Omental fat pad (tissue), 4 donors: ENCODE measurements around the gene CCDC170. TPM values are rescaled to one million over a fixed set of nuclear protein-coding genes. Genes with fewer than 3 reads are reported as not detected.
A peak's percentile ranks its signal among the peaks of the same experiment; 100 is the strongest.

ENCODE experiments used
- ATAC-seq: fragments of 150-250 bp; one replicate; pipeline ENCODE4 v1.9.1; 2016; ENCODE audit warnings: mild to moderate bottlenecking, moderate library complexity; ENCODE audit not compliant: low FRiP score
- DNase-seq: peaks from one replicate; pipeline ENCODE4 v3.0.0-alpha.2; 2019; ENCODE audit warnings: low spot score
- total RNA-seq, 4 donors: library from RNA; depleted of rRNA; stranded (reverse); fragments of >200 nt; gene quantifications; one replicate each; pipeline ENCODE4 v1.1.0, GENCODE V29; 2016
- TF ChIP-seq, protein P1 (sequence below), 3 donors: fragments of 450-650 bp; IDR thresholded peaks; one replicate each; pipeline ENCODE4 v1.5.1; 2016 to 2017; ENCODE audit warnings: antibody characterized with exemption in 3 of 3, mild to moderate bottlenecking in 3 of 3, moderate library complexity in 2 of 3

CCDC170 gene
- total RNA-seq, 4 donors from 2014 or later, result 1.3 to 4.1 (median 2.5) TPM

DNA sequence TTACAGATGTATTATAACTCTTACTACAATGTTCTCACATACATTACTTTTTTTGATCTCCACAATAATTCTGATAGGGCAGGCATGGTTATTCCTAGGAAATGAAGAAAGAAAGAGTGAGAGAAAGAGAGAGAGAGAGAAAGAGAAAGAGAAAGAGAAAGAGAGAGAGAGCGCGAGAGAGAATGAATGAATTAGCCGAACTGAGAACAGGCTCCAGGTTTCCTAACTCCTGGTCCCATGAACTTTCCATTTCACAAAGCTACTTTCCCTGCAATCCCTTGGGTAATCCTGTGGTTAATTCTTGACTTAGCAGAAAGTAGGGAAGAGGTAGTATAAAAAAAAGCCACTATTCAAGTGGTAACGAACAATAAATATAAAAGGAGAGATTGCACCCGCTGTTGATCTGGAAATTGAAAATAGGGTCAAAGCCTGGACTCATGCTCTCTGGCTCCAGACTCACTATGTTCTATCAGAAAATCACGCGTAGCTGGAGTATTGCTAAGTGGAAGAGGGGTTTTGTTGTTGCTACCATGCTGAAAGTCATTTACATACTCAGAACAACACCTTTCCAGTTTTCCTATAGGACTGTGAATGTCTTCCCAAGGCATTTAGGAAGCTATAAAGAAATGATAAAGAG is 131.2 kb downstream of the CCDC170 start:
- ATAC-seq, result no peak
- DNase-seq, result no peak
- TF ChIP-seq, protein P1, sequence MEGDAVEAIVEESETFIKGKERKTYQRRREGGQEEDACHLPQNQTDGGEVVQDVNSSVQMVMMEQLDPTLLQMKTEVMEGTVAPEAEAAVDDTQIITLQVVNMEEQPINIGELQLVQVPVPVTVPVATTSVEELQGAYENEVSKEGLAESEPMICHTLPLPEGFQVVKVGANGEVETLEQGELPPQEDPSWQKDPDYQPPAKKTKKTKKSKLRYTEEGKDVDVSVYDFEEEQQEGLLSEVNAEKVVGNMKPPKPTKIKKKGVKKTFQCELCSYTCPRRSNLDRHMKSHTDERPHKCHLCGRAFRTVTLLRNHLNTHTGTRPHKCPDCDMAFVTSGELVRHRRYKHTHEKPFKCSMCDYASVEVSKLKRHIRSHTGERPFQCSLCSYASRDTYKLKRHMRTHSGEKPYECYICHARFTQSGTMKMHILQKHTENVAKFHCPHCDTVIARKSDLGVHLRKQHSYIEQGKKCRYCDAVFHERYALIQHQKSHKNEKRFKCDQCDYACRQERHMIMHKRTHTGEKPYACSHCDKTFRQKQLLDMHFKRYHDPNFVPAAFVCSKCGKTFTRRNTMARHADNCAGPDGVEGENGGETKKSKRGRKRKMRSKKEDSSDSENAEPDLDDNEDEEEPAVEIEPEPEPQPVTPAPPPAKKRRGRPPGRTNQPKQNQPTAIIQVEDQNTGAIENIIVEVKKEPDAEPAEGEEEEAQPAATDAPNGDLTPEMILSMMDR (IDR thresholded peaks at IDR 0.05), result no peak

DNA sequence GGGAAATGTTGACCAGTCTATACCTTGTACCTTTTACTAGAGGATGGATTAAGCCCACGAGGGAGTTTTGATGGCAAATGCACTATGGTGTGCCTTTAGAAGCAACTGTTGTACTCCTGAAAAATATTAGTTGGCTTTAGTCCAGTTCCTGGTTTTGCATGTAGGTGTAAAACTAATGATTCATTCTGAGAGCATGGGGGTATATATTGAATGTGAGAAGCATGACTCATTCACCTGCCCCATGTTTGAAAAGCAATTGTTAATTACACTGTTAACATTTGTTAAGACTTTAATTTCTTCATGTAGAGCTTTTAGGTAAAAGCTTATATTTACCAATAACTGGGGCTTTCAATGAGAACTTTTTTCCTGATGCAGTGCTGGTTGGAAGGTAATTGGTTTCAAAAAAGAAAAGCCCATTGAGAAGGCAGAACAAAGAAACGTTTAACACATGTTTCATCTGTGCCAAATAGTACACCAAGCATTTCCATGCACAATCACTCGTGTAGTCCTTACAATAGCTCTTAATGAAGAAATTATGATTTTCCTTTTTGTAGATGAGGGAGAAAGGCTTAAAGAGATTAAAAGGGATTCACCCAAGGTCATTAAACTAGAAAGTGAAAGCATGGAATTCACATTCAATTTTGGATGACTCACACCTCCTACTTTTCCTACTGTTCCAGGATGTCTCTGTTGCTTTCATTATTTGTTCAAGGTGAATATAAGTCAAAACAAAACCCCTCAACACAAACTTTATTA is 134.1 kb downstream of the CCDC170 start:
- DNase-seq, result no peak
- ATAC-seq, result peak; percentile 57
- TF ChIP-seq, protein P1 (IDR thresholded peaks at IDR 0.05), result no peak

DNA sequence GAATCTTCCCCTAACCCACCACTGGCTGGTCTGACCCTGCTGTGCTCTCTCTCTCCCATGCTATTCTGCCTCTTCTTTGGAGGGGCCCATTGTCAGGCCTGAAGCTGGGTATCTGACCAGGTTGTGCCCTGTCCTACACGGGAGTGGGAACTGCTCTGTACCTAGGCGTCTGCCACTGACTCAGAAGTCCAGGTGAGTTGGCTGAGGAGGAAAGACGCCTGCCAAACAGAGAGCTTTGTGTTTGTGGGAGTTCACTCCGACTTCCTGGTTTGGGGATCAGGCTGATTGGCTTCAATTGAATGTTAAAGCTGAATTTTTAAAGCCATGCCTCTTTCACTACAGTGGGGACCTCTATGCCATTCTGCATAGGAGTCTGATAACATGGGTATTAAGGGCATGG is 136.0 kb downstream of the CCDC170 start:
- ATAC-seq, result no peak
- no peak for DNase-seq
- TF ChIP-seq, protein P1 (IDR thresholded peaks at IDR 0.05), result no peak

DNA sequence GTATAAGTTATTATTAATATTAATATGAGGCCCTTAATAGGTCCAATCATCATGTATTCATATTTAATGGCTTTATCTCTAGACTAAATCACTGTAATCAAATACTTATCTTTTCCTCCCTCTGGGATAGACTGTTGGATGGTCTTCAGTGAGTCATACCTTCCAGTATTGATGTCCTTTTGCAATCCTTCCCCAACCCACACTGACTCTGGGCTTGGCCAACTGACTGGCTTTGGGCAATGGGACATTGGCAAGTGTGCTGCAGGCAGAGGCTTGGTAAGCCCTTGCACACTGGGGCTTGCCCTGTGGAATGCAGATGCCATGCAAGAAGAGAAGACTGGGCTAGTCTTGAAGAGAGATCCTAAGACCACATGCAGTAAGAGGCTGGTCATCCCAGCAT is 136.6 kb downstream of the CCDC170 start:
- TF ChIP-seq, protein P1 (IDR thresholded peaks at IDR 0.05), result no peak
- ATAC-seq (no peak), DNase-seq (no peak)

DNA sequence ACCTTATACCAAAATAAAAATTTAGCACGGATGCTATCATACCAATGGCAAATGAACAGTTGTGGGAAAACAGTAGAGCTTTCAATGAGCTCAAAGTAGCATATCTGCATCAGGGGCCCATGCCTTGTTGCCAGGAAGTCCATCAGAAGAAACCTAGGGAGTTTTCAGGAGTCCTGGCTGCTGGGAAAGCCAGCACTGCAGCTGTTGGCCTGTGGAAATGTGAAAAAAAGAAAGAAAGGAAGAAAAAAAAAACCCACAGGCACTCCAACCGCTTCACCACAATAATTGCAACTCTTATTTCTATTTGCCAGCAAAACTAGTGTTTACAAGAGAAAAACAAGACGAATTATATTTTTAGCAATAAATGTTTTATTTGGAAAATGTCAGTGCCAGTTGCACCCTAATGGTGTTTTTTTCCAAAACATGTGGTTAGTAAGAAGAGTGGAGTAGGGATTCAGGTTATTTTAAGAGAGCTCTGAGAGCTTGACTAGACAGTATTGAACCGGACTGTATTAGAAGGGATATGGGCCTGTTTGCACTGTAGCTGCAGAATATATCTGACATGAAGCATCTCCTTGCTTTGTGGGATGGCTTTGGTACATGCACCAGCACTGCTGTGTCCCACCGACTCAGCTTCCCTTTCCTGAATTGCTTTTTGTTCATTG is 137.3 kb downstream of the CCDC170 start:
- TF ChIP-seq, protein P1 (IDR thresholded peaks at IDR 0.05), result no peak
- no peak for ATAC-seq

DNA sequence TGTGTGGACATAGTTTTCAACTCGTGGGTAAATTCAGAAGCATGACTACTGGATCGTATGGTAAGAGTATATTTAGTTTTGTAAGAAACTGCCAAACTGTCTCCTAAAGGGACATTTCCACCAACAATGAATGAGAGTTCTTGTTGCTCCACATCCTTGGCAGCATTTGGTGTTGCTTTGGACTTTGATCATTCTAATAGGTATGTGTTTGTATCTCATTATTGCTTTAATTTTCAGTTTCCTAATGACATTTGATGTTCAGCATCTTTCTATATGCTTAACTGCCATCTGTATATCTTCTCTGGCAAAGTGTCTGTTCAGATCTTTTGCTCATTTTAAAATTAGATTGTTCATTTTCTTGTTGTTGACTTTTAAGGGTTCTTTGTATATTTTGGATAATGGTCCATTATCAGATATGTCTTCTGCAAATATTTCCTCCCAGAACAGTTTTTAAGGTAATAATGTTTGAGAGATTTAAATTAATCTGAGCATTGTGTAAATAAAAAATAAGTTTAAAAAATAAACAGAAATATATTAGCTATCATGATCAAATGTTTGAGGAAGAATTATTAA is 138.7 kb downstream of the CCDC170 start:
- TF ChIP-seq, protein P1 (IDR thresholded peaks at IDR 0.05), result no peak
- DNase-seq (no peak), ATAC-seq (no peak)

More for the DNA sequence above, 137.3 kb downstream of the CCDC170 start:
- DNase-seq, result no peak
